DND-41 (cell line): ENCODE measurements around the gene TRIM43B.

Experiments
- CTCF ChIP-seq: IDR thresholded peaks from 2 replicates; pipeline ENCODE4 v1.5.1; 2012; ENCODE audit warnings: borderline replicate concordance, low read length, moderate library complexity, mild to moderate bottlenecking; ENCODE audit not compliant: poor library complexity, severe bottlenecking; ENCODE audit errors: extremely low read depth
- EZH2 ChIP-seq: IDR thresholded peaks from 3 replicates; pipeline ENCODE4 v1.6.1; 2012; ENCODE audit warnings: borderline replicate concordance, low read depth, mild to moderate bottlenecking, moderate library complexity, low read length, inconsistent platforms; ENCODE audit not compliant: severe bottlenecking

- no peak for TF ChIP-seq CTCF
- TF ChIP-seq EZH2 = no peak
These were observed 16.3 kb upstream of the TRIM43B start for GRCh38 chr2:95500854-95501253.
